Islet of Langerhans (tissue), 1 donor: ENCODE results near the gene SEMG1.

Experiments
- FAIRE-seq: peaks from one replicate; lab custom pipeline; 2011; peaks lifted over from hg19 to GRCh38; lab: Jason Lieb, UNC

Gene SEMG1

GRCh38 chr20:45223136-45223535, 16.3 kb downstream of the SEMG1 start:
- FAIRE-seq = no peak

GRCh38 chr20:45226287-45226686, 19.5 kb downstream of the SEMG1 start:
- no peak for FAIRE-seq

GRCh38 chr20:45229264-45230056, 22.6 kb downstream of the SEMG1 start:
- FAIRE-seq = no peak

- no peak for FAIRE-seq
Observed at GRCh38 chr20:45230631-45231030, 23.8 kb downstream of the SEMG1 start.

- no peak for FAIRE-seq
Observed at GRCh38 chr20:45235995-45236394, 29.2 kb downstream of the SEMG1 start.

DNA sequence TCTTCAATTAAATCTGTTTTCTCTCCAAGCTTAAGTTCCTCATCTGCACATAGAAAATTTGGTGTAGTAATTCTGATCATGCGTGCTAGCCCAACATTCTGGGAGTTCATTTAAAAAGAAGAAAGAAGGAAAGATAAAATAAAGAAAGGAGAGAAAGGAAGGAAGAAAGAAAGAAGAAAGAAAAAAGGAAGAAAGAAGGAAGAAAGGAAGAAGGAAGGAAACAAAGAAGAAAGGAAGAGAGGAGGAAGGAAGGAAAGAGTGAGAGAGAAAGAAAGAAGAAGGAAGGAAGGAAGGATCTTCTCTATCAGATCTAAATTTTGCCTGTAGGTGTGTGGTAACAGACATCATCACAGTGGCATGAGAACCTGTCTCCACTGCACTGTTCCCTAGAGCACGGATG, 31.3 kb downstream of the SEMG1 start:
- no peak for FAIRE-seq

DNA sequence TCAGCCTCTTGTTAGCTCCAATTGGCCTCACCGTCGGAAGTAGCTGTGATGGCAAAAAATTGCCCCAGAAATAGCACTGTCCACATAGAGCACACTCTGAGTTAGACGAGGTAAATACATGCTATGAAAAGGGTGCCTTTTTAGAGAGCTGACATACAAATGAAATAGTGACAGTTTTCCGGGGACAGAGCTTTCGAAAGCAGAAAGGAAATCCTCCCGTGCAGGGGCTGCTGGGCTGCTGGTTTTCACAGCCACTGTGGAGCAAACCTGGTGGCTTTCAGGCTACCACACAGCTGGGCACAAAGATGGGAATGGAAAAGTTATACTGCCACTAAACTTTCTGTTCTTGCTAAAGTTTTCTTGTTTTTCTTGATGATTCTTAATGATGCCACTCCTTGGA, 39.3 kb downstream of the SEMG1 start:
- FAIRE-seq = no peak

GRCh38 chr20:45247865-45248264, 41.0 kb downstream of the SEMG1 start:
- no peak for FAIRE-seq

- no peak for FAIRE-seq
Observed at GRCh38 chr20:45248609-45249008, 41.8 kb downstream of the SEMG1 start.

- FAIRE-seq = no peak
Observed at GRCh38 chr20:45251884-45252560, 45.2 kb downstream of the SEMG1 start.

- FAIRE-seq = no peak
Observed at GRCh38 chr20:45253261-45253660, 46.4 kb downstream of the SEMG1 start.

DNA sequence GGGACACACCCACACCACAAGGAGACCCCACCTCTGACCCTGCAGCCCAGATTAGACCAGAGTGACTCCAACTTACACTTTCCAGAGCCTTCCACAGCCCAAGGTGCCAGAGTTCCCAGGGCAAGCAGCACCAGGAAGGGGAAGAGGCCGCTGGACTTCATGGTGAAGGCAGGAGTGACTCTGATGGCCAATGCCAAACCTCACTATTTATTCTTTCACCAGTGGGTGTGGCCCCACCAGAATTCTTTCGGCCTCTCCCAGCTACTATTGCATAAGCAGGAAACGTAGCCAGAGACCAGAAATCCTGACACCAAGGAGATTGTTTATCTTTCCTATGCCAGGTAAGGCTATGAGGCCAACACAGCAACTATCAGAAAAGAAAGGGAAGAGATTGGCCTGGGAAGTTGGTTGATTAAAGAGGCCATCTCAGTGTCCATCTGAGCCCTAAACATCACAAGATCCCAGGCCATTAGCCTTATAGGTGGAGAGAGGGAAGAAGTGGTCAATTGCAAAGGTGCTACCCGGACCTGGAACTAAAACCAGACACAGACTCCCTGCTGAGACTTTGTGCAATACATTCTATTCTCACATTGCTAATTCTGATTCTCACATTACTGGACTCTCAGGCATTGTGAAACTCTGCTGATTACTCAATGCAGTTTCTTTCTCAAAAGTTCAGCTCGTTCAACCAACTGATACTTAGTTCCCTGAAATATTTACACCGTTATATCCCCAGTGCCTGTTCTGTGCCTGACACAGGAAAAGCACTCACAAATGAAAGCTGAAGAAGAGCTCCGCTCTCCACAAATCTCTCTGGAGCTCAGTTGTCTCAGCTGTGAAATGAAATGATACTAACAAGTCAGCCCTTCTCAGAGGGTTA, 47.8 kb downstream of the SEMG1 start, which contains the start of gene SLPI:
SLPI (minus strand) TSS at position 182 of the 880 bp plus-strand sequence; CDS start at position 161, 21 bp downstream.
- FAIRE-seq = no peak

GRCh38 chr20:45257161-45257560, 50.3 kb downstream of the SEMG1 start:
- no peak for FAIRE-seq

DNA sequence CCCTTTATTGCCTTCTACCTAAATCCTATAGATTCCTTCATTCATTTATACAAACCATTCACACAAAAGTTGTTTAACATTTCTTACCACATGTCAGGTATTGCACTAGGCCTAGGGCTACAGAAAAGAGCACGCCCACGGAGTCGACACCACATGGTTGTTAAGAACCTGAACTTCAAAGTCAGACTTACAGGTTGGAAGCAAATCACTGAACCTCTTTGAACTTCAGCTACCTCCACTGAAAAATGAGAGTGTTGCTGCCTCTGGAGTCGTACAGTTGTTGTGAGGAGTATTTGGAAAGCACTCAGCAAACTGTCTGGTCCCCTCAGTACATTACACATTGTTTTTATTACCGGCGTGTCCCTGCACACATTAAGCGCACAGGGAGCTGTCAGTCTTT, 50.9 kb downstream of the SEMG1 start:
- no peak for FAIRE-seq

DNA sequence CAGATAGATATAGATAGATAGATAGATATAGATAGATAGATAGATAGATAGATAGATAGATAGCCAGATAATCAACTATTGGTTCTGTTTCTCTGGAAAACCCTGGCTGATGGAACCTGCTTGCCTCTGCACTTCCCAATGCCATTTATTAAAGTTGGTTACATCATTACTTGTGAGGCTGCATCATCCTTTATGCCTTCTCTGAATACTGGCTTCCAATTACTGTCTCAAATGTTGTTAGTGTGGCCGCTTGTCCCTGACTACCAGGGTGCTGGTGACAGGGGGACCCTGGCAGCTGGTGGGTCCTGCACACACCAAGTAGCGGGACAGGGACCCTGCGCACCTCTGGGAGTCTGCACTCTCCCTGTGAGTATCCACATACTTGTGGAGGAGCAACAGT, 51.4 kb downstream of the SEMG1 start:
- no peak for FAIRE-seq

GRCh38 chr20:45258664-45259063, 51.8 kb downstream of the SEMG1 start:
- no peak for FAIRE-seq
